GM19099 (cell line): ENCODE results near the gene H19.

Experiments
- POLR2A ChIP-seq: IDR thresholded peaks from 3 replicates; pipeline ENCODE4 v1.6.1; 2011; ENCODE audit warnings: low read depth; ENCODE audit not compliant: insufficient read length; ENCODE audit errors: extremely low read depth

Gene H19

DNA sequence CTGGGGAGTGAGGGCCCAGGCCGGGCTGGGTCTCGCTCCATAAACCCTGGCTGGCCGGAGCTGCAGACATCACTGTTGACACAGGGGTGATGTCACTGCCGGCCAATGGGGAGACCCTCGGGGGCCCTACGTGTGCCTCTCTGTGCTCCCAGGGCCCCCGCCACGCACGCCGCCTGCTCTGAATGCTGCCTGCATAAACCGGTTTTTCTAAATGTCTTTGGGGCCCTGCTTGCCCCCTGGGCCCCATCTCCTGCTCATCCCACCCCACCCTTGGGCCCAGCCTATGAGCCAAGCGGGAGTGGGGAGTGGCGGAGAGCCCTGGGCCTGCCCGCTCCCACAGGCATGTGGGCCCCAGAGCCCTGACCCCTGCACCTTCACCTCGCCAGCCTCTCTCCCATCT lies 7.7 kb downstream of the H19 start:
- TF ChIP-seq POLR2A, result no peak

DNA sequence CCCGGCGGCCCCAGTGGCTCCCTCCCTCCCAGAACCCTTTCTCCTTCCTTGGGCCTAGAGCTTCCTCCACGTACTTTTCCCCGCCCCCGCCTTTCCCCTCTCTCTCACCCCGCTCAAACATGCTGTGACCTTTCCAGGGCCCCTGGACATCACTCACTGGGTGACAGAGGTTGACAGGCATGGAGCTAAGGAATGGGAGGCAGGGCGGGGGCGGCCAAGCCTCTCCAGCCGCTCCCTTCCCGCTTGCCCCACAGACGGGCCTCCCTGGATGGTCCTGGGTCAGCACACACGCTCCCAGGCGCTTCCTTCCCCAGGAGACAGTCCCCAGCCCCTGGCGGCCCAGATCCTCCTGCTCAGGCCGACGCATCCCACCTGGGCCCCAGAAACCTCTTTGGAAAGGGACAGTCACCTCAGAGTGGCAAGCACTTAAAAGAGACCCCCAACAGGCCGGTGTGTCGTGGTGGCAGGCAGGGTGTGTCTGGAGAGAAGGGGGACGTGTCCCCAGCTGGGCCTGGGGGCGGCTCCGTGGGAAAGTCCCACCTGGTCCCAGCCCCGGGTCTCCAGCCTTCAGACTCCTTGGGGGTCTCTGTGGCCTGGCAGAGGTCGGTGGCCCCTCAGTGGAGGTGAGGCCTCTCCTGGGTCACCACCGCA lies 8.8 kb downstream of the H19 start:
- TF ChIP-seq POLR2A, result no peak

DNA sequence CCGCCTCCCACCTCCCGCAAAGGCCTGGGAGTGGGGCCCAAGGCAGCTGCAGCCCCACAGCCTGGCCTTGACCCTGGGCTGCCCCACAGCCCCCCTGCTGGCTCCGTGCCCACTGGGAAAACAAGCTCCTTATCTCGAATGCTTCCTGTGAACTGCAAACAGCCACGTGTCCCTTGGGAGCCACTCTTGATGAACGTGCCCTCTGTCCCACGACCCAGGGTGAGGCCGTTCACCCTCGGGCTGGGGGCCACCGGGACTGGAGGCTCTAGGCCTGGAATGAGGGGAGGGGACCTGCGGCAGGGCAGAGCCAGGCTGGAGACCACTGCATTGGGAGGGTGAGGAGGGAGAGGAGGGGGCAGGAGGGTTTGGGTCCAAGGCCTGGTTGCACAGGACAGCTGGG lies 9.5 kb downstream of the H19 start:
- no peak for TF ChIP-seq POLR2A

DNA sequence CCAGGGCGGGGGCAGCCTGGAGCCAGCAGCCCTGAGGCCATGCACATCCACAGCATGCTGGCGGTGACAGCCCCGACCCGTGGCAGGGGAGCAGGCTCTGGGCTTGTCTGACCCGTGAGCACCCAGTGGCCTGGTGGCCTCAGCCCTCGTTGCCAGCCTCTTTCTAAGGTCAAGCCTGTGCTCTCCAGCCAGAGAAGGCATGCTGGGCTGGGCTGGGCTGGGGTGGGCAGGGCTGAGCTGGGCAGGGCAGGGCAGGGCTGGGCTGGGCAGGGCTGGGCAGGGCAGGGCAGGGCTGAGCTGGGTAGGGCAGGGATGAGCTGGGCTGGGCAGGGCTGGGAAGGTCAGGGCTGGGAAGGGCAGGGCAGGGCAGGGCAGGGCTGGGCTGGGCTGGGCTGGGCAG lies 10.6 kb downstream of the H19 start:
- no peak for TF ChIP-seq POLR2A

DNA sequence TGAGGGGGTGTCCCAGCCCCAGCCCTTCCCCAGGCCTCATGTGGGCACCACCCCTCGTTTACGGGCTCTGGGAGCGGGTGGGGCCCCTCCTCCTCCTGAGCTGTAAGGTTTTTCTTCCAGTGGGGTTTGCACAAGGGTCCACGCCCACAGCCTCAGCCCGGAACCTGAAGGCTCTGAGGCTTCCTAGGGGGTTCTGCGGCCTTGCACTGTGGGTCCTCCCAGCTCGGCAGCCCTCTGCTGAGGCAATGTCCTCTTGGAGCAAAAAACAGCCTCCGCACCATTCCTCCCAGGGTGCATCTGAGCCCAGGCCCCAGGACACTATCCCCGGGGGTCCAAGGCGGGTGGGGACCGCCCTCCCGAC lies 14.1 kb downstream of the H19 start:
- TF ChIP-seq POLR2A, result no peak

DNA sequence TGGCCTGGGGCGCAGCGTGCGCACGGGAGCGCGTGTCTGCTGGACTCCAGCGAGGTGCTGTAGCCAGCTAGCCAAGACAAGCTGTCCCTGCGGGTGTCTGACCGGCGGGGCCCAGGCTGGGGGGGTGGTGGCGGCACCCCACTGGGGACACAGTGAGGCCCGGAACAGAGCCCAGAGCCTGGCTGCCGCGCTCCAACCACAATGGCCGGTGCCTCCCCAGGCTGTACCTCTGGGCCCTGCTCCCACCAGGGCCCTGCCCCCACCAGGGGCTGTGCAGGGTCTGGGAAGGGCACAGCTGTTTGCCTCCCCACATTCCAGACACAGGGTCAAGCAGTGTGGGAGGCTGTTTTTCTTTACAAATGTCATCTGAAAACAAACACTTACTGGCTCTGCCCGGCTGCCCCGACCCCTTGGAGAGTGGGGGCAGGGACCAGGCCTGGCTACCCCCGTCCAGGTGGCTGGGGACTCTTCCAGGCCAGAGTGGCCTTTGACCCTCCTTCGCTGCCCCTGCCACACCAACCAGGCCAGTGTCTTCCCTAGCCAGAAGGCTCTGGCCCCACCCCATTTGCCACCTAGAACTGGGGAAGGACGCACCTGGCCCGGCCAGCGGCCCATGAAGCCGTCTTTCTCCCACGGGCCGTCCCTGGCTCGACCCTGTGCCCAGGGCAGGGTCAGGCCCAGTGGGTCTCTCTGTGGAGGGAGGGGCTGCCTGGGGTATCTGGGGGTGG lies 14.6 kb downstream of the H19 start:
- no peak for TF ChIP-seq POLR2A

DNA sequence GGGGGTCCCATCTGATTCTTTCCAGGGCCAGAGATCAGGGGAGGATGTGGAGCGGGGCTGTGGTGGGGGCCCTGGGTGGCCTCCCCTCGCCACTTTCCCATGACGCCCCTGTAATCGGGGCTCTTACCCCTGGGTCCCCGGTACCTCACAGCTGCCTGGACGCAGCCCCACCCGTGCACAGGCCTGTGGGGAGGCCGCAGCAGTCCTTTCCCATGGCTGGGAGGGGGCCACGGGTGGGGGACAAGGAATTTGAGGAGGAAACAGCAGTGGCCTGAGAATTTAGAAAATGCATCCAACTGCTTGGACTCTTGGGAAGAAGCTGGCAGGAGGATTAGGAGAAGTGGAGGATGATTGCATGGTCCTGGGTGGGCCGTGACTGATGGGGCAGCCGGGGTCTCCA lies 18.0 kb downstream of the H19 start:
- TF ChIP-seq POLR2A, result no peak

DNA sequence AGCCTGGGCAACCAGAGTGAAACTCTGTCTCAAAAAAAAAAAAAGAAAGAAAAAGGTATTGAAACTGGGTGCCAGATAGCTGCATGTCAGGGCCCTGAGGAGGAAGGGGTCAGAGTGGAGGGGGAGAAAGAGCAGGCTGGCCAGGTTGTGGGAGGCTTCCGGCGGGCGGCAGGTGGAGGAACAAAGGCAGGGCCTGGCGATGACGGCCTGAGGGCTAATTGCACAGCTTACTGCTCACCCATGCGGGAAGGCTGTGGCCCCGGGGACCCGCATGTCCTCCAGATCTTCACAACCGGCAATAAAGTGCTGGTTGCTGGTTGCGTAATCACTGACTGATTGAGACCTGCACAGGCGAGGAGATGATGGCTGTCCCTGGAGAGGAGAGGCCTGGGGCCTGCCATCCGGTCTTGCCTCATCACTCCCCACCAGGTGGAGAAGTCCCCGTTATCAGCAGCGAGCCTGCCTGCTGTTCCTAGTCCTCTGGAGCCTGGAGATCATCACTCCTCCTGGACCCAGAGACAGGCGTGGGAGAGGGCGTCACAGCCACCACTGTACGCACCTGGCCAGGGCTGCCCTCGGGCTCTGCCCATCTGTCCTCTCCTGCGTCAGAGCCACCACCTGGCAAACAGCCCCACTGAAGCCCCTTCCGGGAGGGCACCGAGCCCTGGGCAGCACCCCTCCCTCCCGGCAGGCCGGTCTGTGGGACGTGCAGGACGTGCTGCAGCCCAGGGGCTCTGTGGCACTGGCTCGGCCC lies 18.7 kb downstream of the H19 start:
- no peak for TF ChIP-seq POLR2A

DNA sequence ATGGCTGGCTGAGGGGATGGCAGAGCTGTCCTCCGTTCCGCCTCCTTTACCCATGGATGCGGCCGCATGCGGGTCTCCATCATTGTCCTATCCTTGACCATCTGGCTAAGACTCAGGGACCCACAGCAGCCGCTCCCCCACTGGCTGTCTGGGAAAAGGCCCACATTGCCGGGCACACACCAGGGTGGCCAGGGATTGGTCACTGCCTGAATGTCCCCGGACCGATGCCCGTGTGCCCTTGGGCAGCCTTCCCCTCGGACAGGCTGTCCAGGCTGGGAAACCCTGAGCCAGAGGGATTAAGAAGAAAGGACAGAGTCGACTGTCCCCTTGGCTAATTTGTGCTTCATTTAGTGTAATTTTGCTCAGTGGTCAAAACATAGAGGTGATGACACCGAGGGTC lies 22.5 kb downstream of the H19 start:
- no peak for TF ChIP-seq POLR2A

DNA sequence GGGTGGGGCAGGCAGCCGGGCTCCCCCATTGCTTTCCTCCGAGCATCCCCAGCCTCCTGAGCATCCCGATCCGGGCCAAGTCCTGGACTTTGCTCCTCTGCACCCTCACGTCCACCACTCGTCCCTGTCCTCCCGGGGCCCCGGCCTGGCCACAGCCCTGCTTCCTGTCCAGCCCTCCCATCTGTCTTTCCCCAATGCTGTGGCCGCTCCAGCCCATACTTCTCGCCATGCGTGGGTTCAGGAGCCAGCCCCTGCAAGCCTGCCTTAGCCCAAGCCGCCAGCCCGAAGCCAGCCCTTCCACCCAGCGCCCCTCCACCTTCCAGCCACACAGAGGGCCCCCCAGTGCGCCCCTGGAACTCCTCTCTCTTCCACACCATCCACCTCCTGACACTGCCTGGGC lies 26.7 kb downstream of the H19 start:
- no peak for TF ChIP-seq POLR2A

DNA sequence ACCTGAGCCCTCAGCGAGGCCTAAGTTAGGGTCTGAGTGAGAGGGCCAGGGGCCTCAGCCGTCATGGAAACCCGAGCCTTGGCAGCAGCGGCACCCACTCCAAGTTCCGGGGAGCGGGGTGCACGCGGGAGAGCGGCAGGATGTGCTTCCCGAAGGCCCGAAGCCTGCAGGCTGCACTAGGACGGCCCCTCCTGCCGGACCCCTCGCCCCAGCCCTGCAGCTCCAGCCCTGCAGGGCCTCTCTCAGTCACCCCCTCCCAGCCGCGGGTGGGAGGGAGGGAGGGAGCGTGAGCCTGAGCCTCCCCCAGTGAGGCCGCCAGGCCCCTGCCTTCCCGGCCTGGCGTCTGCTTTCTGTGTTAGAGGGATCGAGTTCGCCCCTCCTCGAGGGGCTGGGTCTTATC lies 27.9 kb downstream of the H19 start:
- TF ChIP-seq POLR2A, result no peak

DNA sequence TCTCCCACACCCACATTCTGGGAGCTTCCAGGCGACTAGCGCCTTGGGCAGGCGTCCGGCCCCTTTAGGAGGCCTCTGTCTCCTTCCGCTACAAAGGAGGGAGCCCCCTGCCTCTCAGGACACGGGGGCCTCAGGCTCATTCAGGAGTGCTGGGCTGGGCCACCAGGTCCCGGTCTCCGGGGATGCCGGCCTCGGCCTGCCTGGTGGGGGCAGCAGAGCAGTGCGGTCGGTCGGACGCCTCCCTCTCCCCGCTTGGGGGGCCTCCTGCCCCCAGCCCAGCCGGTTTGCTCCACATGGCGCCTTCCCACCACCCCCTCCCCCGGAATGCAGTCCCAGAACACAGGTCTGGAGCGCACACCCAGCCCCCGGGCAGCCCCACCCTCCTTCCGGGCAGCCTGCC lies 28.6 kb downstream of the H19 start:
- TF ChIP-seq POLR2A, result no peak

DNA sequence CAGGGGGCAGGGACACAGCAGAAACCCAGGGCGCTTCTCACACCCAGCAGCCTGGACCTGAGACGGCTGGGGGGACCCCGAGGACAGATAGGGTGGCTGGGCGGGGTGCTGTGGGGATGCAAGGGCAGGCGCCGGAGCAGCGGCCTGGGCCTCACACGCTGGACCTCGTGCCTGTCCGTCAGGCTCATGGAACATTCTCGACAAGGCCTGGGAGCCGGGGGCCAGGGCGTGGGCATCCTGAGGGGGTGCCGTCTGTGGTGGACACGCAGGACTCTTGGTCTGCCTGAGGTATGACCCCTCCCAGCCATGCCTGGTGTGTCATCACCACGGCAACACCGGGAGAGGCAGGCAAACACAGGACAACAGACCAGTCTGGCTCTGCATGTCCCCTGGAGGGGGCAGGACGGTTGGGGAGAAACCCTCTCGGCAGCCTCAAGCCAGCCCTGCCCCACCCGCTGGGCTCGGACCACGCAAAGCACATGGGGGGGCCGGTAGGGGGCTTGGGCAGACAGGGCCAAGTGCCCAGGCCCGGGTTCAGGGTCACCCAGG lies 29.1 kb downstream of the H19 start:
- no peak for TF ChIP-seq POLR2A

DNA sequence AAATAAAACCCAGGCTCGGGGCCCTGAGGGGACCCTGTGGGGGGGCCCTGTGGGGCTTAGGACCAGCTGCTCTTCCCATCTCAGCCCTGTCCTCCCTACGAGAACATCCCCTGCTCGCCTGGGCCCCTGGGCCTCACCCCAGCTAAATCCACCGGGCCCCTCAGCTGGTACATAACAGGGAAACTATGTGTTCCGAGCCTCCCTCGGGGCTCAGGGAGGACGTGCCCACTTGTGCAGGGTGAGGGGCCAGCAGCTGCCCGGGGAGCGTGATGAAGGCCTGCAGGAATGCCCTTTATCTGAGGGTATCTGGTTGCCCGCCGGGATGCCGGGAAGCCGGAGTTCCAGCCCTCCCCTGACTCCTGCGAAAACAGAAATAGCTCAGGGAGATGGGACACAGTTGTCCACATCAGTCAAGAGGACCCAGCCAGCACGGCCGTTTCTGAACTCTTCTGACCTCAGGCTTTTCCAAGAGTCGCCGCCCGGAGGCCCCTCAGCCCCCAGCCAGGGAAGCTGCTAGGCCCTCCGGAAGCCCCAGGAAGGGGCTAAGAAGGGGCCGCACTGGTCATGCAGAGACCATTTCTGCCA lies 29.9 kb downstream of the H19 start:
- TF ChIP-seq POLR2A, result no peak

DNA sequence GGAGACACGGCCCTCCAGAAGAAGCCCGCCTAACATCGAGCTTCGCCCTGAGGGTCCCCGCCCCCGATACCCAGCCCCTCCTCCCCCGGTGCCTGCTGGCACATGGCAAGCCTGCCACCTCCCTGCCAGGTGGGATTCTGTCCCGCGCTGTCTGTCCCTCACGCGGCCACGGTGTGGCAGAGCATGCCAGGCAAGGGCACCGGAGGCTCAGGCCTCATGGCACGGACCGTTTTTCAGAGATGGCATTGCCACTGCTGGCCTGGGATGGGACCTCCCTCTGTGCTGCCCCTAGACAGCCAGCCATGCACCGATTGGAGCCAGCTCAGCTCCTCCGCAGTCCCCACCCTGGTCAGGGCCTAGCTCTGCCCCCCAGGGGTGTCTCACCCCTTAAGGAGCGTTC lies 31.1 kb downstream of the H19 start:
- TF ChIP-seq POLR2A, result no peak
